Brain microvascular endothelial cell (primary cell): Measurements from ENCODE around the gene TSEN34.

Source experiments
- DNase-seq: peaks from one replicate; pipeline ENCODE4 v3.0.0-alpha.2; 2020
- H3K27ac ChIP-seq: fragments of 250-450 bp; sonication (Bioruptor Pico); 2 replicates; pipeline ENCODE4 v1.5.1; 2020; ENCODE audit warnings: mild to moderate bottlenecking, moderate library complexity
- H3K27me3 ChIP-seq: fragments of 250-450 bp; sonication (Bioruptor Pico); replicated peaks from 2 replicates; pipeline ENCODE4 v1.5.1; 2020; ENCODE audit warnings: mild to moderate bottlenecking
- H3K36me3 ChIP-seq: fragments of 250-450 bp; sonication (Bioruptor Pico); replicated peaks from 2 replicates; pipeline ENCODE4 v1.5.1; 2020; ENCODE audit warnings: mild to moderate bottlenecking
- H3K4me3 ChIP-seq: 2 replicates; pipeline ENCODE4 v1.5.1; 2011; ENCODE audit warnings: low read depth, mild to moderate bottlenecking, control low read depth, low read length, moderate library complexity
- CTCF ChIP-seq: IDR thresholded peaks from 2 replicates; pipeline ENCODE4 v1.5.1; 2011; ENCODE audit warnings: low read depth, mild to moderate bottlenecking, moderate library complexity, low read length, control low read depth, inconsistent platforms; ENCODE audit errors: missing control alignments
- in situ Hi-C: cut with HindIII; loops from 2 replicates; pipeline ENCODE4 v1.10.0; 2017; ENCODE audit warnings: low sequenced_read_pairs, low pct_ligation_motif_present

TSEN34 gene

GRCh38 chr19:54172471-54173358, 18.4 kb upstream of the TSEN34 start, which contains the start of gene TMC4:
Gene TMC4 (minus strand): TSS chr19:54173160. CDS start chr19:54173117, 43 bp downstream.
- in situ Hi-C loops: no loop called here
- Histone ChIP-seq H3K27ac (no peak within 1 kb of the TSS), H3K4me3 (no peak within 1 kb of the TSS), H3K36me3 (peaks cover 9% of the 10 kb centered on the region), H3K27me3 (no peaks in the 10 kb centered on the region)
- no peak for TF ChIP-seq CTCF
- DNase-seq: no peak

GRCh38 chr19:54173359-54173699, 17.8 kb upstream of the TSEN34 start:
- in situ Hi-C loops: no loop called here
- no peak for TF ChIP-seq CTCF

GRCh38 chr19:54173951-54174834, 16.9 kb upstream of the TSEN34 start:
- Histone ChIP-seq H3K4me3 (no peak overlapping the region), H3K36me3 (peaks cover 23% of the 10 kb centered on the region), H3K27me3 (no peaks in the 10 kb centered on the region), H3K27ac (no peak overlapping the region)
- in situ Hi-C loops: no loop called here
- DNase-seq: no peak
- TF ChIP-seq CTCF: no peak

More at GRCh38 chr19:54173359-54173699, 17.8 kb upstream of the TSEN34 start:
- no peak overlapping the region for H3K4me3 ChIP-seq
- no peak overlapping the region for H3K27ac ChIP-seq
- H3K36me3 ChIP-seq: peaks cover 15% of the 10 kb centered on the region
- no peaks in the 10 kb centered on the region for H3K27me3 ChIP-seq
- DNase-seq: no peak

- H3K27ac ChIP-seq: no peak overlapping the region
- H3K36me3 ChIP-seq: peaks cover 40% of the 10 kb centered on the region
- no peaks in the 10 kb centered on the region for H3K27me3 ChIP-seq
- H3K4me3 ChIP-seq: no peak overlapping the region
- in situ Hi-C loops: no loop called here
- no peak for TF ChIP-seq CTCF
- DNase-seq: no peak
These were observed 12.4 kb upstream of the TSEN34 start for GRCh38 chr19:54178581-54179261.

- no peak for DNase-seq
- TF ChIP-seq CTCF: no peak
- Histone ChIP-seq H3K36me3 (peaks cover 40% of the 10 kb centered on the region), H3K27ac (no peak overlapping the region), H3K27me3 (no peaks in the 10 kb centered on the region), H3K4me3 (no peak overlapping the region)
- in situ Hi-C loops: no loop called here
These were observed 11.8 kb upstream of the TSEN34 start for GRCh38 chr19:54179262-54179852.
